ENCODE data around the gene CLCN4.

GRCh38 chrX:10278716-10279115 is 121.9 kb downstream of the CLCN4 start:
- no peak for TF ChIP-seq POLR2A (IDR thresholded peaks at IDR 0.05; ENCODE audit: low read length)
- TF ChIP-seq GATA1 (IDR thresholded peaks at IDR 0.05; ENCODE audit: low read depth, low read length), result no peak

Measured in erythroblast (primary cell).